NCI-H2196 treated with DMSO at 0.1 percent for 48 hours (cell line): ENCODE data around the gene SLC19A1.
A peak's percentile ranks its signal among the peaks of the same experiment; 100 is the strongest.

ENCODE experiments used
- DNase-seq: peaks from one replicate; lab custom pipeline; 2025; ENCODE audit not compliant: unreplicated experiment; lab: John Stamatoyannopoulos, UW

The SLC19A1 gene

DNA sequence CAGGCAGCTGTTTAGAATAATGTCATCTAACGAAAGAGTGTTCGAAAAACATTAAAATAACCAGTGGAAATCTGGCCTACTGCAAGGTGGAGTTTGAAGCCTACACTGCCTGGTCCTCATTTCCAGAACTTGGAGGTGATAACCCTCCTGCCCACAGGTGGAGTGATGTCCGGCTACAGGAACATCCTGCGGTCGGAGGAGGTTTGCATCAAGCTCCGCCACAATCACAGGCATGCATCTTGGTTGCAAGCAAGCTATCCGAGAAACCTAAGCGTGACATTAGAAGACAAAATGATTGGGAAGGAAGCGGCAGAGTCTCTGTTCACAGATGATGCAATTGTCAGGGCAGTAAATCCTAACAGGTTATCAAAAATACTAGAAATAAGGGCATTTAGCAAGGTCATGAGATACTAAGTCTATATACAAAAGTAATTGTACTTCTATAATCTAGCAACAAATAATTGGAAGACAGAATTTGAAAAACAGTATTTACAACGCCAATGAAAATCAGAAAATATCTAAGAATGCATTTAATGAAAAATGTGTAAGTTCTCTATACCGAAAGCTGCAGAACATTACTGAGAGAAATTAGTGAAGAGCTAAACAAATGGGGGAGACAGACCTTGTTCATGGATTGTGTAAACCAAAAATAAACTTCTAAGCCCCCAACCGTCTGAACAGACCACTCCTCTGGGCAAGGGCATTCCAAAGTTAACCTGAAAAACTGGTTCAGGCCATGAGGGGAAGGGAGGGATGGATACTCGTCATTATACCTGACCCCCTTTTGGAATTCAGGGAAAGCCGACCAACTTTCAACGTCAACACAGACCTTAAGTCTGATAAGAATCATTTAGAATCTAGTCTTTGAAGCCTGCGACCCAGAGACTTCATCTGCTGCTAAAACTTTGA, 4.7 kb upstream of the SLC19A1 start:
- DNase-seq: no peak

GRCh38 chr21:45545691-45546531, 3.7 kb upstream of the SLC19A1 start:
- no peak for DNase-seq

GRCh38 chr21:45545236-45545570, 3.0 kb upstream of the SLC19A1 start:
- DNase-seq: no peak

- no peak for DNase-seq
Measured at GRCh38 chr21:45544449-45545235, 2.4 kb upstream of the SLC19A1 start.

DNA sequence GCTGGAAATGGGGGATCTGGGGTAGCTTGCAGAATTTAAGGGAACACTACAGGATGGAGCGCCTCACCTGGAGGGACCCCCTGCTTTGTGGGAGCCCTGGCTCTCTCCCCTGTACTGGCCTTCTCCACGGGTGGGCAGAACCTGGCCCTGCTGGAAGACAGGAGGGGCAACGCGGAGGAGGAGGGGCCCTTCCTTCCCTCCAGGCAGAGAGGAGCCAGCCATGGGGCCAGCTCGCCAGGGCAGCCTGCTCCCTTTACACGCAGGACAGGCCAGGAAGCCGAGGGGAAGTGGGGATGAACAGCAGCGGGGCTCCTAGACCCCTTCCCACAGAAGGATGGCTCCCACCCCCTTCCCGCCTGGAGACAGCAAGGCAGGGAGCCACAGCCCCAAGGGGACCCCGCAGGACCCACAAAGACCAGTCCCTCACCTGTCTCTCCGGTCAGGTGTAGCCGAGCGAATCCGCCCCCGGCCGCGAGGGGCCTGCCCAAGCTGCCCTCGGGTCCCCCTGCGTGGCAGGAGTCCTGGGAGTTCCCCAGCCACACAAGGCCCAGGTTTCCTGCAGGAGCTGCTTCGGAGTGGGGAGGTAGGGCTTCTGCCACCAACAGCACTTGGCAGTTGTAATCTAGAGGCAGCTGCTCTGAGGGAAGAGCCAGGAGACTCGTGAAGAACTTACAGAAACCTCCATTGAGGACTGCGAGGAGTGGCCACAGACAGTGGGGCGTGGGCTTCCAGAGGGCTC, 1.6 kb upstream of the SLC19A1 start:
- no peak for DNase-seq

GRCh38 chr21:45543371-45543709, 1.1 kb upstream of the SLC19A1 start:
- DNase-seq: no peak

DNA sequence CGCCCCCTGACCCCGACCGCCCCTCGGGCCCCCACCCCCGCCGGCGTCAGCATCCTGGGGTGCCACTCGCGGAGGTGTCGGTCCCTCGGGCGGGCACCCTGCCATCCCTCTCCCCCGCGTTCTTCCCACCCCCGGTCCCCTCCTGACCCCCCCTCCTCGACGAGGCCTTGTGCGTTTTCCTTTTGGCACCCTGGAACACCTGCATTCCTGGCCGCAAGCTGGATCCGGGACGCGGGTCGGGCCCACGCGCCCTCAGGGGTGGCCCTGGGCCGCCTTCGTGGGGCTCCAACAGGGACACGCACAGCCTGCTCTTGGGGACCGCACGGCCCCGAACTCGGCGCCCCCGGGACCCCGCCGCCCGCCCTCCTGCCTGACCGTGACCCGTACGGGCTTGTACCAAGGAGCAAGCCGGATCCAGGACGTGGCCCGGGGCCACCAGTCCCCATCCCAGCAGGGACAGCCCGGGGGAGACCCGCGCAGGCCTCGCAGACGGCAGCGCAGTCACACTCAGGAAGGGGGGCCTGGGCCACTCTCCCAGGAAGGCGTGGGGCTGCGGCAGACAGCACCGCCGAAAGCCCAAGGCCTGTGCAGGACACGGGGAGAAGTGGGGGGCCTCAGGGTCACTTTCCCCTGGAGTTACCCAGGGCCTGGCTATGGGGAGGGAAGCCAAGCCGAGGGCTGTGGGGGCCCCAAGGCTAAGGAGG, 579 bp upstream of the SLC19A1 start:
- no peak for DNase-seq

DNA sequence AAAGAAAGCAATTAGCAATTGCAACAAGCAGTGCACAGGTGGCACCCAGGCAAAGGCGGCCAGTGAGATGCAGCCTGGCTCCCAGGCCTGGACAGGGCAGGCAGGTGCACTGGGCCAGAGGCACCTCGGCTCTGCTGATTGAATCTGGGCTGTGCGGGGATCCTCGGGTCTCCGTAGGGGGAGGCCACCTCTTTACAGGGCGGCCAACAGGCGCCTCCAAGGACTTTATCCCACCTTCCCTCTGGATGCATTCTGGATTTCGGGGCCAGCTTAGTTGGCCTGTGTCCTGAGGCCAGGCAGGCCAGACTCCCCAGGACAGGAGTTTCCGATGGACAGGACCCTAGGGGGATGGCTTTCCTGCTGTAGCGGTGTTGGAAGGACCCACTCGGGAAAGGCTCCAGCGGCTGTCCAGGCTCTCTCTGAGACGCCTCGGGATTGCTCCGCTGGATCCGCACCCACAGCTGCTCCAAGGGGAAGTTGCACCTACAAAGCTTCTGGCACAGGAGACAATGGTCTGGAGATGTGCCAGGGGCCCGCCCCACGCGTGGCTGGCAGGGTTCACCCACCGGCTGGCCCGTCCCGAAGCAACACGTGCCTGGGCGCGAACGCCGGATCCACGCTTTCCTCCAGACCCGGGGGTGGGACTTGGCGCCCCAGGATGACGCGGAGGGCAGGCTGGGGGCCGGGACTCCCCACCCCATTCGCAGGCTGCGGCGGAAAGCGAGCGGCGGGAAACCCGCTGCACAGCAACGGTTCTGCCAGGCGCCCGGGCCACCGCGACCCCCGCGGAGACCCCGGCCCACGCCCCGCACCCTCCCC, 810 bp downstream of the SLC19A1 start:
- peak; percentile 40 for DNase-seq

GRCh38 chr21:45540601-45540970, 1.7 kb downstream of the SLC19A1 start:
- DNase-seq: no peak

- DNase-seq: no peak
Measured at GRCh38 chr21:45539796-45540600, 2.2 kb downstream of the SLC19A1 start.

GRCh38 chr21:45539046-45539795, 3.0 kb downstream of the SLC19A1 start:
- no peak for DNase-seq

- DNase-seq: no peak
Measured at GRCh38 chr21:45538381-45539045, 3.7 kb downstream of the SLC19A1 start.

DNA sequence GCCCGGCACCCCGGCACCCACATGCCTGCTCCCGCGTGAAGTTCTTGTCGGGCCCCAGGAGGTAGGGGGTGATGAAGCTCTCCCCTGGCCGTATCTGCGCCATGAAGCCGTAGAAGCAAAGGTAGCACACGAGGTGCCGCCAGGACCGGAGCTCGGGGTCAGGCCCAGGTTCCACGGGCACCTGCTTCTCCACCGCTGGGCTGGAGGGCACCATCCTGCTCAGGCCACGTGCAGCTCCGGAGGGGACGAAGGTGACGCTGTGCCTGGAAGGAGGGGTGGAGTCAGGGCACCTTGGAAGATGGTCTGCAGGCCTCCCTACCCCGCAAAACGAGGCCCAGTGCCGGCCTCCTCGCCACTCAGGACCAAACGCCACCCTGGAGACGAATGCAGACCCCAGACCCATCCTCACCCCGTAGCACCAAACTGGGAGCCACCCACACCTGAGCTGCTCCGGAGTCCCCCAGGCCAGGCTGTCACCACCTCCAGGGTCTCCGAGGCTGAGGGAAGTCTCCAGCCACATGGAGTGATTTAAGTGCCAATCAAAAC, 4.4 kb downstream of the SLC19A1 start:
- no peak for DNase-seq

DNA sequence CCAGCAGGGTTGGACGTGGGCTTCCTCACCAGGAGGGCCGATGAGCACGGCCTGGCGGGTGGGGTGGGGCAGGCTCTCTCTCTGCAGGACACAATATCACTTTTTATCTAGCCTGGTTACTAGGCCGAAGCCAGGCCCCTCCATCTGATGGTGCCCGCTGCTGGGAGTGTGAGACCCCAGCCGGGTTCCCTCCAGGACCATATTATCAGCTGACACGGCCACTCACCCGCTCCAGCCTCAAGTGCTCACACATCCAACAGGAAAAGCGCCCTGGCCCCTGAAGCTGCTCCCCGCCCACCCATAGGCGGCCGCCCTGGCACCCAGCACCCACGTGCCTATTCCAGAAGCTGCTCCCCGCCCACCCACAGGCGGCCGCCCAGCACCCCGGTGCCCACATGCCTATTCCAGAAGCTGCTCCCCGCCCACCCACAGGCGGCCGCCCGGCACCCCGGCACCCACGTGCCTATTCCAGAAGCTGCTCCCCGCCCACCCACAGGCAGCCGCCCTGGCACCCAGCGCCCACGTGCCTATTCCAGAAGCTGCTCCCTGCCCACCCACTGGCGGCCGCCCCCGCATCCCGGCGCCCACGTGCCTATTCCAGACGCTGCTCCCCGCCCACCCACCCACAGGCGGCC, 5.0 kb downstream of the SLC19A1 start:
- no peak for DNase-seq

DNA sequence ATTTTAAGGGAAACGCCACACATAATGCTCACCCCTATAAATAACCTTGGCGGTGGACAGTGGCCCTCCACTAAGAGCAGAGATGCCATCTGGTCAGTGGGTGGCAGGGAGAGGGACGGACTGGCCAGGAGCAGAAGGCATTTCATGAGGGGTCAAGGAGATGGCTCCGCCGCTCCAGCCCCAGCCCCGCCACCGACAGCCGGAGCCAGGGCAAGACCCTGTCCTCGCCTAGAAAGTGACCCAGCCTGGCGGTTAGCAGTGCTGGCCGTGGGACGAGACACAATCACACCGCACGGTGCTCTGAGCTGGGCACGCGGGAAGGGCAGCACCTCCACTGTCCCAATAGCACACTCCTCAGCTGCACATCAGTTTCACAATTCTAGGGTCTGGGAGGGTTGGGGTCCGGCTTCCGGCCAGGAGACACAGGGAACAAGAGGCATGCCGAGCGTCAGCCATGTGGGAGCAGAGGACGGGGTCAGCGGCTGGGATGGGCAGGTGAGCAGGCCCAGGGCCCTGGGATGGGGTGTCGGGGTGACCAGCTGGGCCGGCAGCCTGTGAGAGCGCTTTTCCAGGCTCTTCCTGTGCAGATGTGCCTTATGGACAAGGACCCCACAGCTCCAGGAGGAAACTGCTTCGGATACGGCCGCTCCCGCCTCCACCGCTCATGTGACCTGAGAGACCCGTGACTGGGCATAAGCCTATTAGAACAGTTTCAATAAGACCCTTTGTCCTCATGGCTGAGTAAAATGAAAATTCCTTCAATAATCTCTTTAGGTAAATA, 5.7 kb downstream of the SLC19A1 start:
- DNase-seq: no peak
